ENCODE data around the gene PLEKHB1.

Gene PLEKHB1

DNA sequence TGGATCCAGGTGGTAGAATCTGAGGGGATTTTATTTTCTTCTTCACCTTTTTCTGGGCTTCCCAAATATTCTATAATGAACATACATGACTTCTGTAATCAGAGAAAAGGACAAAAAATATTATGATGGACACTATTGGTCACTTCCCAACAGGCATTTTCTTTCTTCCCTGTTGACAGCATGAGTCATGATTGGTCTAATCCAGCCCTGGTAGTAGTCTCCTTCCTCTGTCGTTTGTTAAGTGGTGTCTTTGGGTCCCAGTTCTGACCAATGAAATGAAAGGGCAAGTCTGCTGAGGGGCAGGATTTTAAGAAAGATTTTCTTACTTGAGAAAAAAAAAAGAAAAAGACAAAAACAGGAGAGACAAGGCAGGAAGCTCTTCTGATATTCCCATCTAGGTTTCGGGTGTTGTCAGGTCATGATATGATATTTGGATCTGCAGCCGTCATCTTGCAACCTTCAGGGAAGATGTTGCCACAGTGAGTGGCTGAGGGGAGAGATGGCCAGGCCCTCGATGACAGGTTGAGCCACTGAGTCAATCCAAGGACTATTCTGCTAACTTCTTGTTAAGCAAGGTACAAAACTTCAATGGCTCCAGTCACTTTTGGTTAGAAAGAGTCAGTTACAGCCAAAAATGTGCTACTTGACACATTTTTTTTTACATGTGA is 23.3 kb upstream of the PLEKHB1 start:
- H3K4me3 ChIP-seq (ENCODE audit: control insufficient read depth, low read depth, low read length), result no peak overlapping the region
- TF ChIP-seq, protein P1, sequence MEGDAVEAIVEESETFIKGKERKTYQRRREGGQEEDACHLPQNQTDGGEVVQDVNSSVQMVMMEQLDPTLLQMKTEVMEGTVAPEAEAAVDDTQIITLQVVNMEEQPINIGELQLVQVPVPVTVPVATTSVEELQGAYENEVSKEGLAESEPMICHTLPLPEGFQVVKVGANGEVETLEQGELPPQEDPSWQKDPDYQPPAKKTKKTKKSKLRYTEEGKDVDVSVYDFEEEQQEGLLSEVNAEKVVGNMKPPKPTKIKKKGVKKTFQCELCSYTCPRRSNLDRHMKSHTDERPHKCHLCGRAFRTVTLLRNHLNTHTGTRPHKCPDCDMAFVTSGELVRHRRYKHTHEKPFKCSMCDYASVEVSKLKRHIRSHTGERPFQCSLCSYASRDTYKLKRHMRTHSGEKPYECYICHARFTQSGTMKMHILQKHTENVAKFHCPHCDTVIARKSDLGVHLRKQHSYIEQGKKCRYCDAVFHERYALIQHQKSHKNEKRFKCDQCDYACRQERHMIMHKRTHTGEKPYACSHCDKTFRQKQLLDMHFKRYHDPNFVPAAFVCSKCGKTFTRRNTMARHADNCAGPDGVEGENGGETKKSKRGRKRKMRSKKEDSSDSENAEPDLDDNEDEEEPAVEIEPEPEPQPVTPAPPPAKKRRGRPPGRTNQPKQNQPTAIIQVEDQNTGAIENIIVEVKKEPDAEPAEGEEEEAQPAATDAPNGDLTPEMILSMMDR (conservative IDR thresholded peaks at IDR 0.05; ENCODE audit: control insufficient read depth, insufficient read depth, low read depth, low read length), result no peak
- peak; percentile 12 for DNase-seq (ENCODE audit: low read depth)

DNA sequence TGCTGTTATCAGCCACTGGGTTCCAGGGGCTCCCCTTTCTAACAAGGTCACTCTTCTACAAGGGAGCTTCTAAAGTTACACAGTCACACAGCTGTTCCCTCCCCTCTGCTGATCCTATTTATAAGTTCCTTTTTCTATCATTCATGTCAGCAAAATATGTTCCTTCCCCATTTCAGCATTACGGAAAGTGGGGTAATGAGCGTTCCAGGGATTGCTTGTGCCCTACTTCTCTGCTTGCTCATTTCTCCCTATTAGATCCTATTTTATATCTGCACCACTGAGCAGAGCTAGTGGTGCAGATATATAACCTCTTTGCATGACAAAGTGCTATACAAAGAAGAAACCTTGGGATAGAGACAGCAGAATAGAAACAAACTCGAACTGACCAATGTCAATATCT is 22.7 kb upstream of the PLEKHB1 start:
- no peak overlapping the region for H3K4me3 ChIP-seq (ENCODE audit: control insufficient read depth, low read depth, low read length)
- no peak for DNase-seq (ENCODE audit: low read depth)
- TF ChIP-seq, protein P1 (conservative IDR thresholded peaks at IDR 0.05; ENCODE audit: control insufficient read depth, insufficient read depth, low read depth, low read length), result no peak

DNA sequence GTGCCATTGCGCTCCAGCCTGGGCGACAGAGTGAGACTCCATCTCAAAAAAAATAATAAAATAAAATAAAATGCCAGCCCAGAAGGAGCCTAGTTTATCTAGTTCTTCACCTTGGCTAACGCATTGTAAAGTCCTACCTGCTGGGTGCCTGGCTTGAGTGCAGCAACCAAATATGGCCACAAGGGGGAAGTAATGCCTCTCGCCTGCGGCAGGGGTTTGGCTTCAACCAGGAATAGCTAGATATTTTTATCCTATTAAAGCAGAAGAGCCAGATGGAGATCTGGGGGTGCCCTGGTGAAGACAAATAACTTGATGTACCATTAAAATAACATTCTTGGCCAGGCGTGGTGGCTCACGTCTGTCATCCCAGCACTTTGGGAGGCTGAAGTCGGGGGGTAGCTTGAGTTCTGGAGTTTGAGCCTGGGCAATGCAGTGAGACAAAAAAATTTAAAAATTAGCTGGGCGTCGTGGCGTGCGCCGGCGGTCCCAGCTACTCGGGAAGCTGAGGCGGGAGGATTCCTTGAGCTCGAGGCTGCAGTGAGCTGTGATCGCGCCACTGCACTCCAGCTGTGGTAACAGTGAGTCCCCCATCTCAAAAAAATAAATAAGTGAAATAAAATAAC is 20.6 kb upstream of the PLEKHB1 start:
- peak; percentile 64 for DNase-seq (ENCODE audit: low read depth)
- TF ChIP-seq, protein P1 (conservative IDR thresholded peaks at IDR 0.05; ENCODE audit: control insufficient read depth, insufficient read depth, low read depth, low read length), result peak; percentile 95
- peak overlapping the region; percentile 21 for H3K4me3 ChIP-seq (ENCODE audit: control insufficient read depth, low read depth, low read length)

DNA sequence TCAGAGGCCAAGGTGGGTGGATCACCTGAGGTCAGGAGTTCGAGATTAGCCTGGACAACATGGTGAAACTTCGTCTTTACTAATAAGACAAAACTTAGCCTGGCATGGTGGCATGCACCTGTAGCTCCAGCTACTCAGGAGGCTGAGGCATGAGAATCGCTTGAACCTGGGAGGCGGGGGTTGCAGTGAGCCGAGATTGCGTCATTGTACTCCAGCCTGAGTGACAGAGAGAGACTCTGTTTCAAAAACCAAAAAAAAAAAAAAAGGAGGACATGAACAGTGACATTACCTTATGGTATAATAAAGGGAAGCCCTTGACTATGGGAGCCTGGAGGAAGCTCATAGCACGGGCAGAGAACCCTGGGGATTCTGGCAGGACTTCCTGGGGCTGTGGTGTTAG is 16.5 kb upstream of the PLEKHB1 start:
- TF ChIP-seq, protein P1 (conservative IDR thresholded peaks at IDR 0.05; ENCODE audit: control insufficient read depth, insufficient read depth, low read depth, low read length), result no peak
- DNase-seq (ENCODE audit: low read depth), result no peak
- H3K4me3 ChIP-seq (ENCODE audit: control insufficient read depth, low read depth, low read length), result no peak overlapping the region

DNA sequence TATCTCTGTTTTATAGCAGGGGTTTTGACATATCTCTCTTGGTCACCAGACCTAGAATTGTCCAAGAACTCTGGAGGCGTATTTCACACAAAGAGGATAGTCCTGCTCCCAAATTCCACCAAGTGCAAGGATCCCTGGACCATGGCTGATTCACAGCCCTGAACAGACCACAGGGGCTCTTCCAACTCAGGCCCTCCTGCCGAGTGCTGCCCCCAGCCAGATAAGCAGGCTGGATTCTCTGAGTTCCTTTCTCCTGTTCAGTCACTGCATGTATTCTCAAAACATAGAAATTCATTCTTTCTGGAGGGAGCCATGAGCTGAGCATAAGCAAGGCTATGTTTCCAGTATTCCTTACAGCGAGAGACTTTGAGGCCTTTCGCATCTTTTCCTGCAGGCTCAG is 13.4 kb upstream of the PLEKHB1 start:
- H3K4me3 ChIP-seq (ENCODE audit: control insufficient read depth, low read depth, low read length), result no peak overlapping the region
- TF ChIP-seq, protein P1 (conservative IDR thresholded peaks at IDR 0.05; ENCODE audit: control insufficient read depth, insufficient read depth, low read depth, low read length), result no peak

DNA sequence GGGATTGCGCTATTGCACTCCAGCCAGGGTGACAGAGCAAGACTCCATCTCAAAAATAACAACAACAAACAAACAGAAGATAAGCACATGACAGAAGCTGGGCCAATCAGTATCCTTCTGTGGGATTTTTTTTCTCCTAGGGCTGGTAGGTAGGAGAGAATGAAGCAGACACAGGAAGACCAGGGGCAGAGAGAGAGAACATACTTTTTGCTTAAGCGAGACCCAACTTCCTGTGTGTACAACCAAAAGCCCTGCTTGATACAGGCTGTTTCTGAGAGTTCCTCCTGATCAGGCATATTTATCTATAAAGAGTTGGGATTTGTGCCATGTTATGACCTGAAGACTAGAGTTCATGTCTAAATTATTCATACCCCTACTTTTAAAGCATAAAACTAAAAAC is 12.4 kb upstream of the PLEKHB1 start:
- no peak for DNase-seq (ENCODE audit: low read depth)
- TF ChIP-seq, protein P1 (conservative IDR thresholded peaks at IDR 0.05; ENCODE audit: control insufficient read depth, insufficient read depth, low read depth, low read length), result no peak
- no peak overlapping the region for H3K4me3 ChIP-seq (ENCODE audit: control insufficient read depth, low read depth, low read length)

More for the DNA sequence above, 13.4 kb upstream of the PLEKHB1 start:
- no peak for DNase-seq (ENCODE audit: low read depth)

Measured in fibroblast of mammary gland (primary cell).